HG03108 (cell line): Measurements from ENCODE around the gene GSTM4.

Source experiments
- ATAC-seq: cut with Tn5 transposase; IDR thresholded peaks from one replicate; pipeline ENCODE4 v1.9.1; 2021; ENCODE audit warnings: moderate library complexity; ENCODE audit not compliant: unreplicated experiment

GSTM4 gene

DNA sequence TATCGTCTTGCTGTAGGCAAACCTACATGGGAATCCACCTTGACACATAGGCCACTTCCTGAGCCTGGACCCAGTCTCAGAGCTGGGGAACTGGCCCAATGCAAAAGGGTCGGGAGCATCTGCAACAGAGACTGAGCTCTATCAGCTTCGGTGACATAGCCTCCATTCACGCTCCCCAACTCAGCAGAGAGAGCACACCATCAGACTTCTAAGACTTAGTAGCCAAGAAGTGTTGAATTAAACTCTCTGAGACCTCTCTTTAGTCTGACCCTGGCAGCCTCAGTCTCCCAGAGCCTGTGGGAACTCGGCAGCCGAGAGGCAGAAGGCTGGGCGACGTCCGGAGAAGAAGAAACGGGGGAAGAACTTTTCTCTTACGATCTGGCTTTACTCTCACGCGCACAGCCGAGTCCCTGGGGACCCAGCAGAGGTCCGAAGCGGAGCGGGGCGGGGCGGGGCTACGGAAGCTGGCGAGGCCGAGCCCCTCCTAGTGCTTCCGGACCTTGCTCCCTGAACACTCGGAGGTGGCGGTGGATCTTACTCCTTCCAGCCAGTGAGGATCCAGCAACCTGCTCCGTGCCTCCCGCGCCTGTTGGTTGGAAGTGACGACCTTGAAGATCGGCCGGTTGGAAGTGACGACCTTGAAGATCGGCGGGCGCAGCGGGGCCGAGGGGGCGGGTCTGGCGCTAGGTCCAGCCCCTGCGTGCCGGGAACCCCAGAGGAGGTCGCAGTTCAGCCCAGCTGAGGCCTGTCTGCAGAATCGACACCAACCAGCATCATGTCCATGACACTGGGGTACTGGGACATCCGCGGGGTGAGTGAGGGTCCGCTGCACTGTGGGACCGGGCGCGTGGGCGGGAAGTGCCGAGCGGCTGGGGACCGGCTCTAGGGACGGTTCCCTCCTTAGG lies at the start of gene GSTM4:
Gene GSTM4, plus strand, starts transcription at position 485 of the 905 bp plus-strand sequence. Its CDS starts 291 bp downstream, at position 776.
- peak; percentile 80 for ATAC-seq

DNA sequence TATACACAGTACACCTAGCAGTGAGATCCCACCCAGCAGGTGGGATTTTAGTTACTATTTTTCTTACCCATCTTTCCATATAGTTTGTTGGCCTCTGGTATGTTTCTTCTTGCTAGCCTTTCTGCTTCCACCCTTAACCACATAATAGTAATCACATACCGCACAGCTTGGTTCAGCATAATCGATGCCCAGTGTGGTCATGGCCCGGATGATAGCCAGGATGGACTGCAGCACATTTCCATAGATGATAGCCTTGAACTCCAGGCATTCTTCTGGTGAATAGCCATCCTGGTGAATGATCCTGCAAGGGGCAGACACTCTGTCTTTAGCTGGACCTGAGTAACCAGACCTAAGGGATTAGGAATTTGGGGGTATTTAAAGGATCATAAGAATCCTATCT lies 46.0 kb upstream of the GSTM4 start:
- ATAC-seq, result no peak

DNA sequence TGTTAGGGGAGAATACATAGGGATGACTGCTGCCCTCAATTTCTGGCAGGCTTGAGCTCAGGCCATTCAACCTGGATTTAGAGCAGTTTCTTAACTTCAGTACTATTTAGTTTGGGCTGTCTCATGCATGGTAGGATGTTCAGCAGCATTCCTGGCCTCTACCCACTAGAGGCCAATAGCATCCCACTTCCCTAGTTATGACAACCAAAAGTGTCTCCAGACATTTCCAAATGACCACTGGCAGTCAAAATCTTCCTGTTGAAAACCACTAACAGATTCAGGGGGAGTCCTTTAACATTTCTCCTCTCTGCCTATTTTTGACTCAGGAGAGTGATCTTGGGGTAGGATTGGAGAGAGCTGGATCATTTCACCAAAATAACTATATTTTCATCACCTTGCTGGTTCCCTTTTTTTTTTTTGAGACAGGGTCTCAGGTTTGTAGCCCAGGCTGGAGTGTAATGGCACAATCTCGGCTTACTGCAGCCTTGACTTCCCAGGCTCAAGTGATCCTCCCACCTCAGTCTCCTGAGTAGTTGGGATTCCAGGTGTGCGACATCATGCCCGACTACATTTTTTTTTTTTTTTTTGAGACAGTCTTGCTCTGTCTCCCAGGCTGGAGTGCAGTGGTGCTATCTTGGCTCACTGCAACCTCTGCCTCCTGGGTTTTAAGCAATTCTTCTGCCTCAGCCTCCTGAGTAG lies 45.1 kb upstream of the GSTM4 start:
- ATAC-seq, result no peak

DNA sequence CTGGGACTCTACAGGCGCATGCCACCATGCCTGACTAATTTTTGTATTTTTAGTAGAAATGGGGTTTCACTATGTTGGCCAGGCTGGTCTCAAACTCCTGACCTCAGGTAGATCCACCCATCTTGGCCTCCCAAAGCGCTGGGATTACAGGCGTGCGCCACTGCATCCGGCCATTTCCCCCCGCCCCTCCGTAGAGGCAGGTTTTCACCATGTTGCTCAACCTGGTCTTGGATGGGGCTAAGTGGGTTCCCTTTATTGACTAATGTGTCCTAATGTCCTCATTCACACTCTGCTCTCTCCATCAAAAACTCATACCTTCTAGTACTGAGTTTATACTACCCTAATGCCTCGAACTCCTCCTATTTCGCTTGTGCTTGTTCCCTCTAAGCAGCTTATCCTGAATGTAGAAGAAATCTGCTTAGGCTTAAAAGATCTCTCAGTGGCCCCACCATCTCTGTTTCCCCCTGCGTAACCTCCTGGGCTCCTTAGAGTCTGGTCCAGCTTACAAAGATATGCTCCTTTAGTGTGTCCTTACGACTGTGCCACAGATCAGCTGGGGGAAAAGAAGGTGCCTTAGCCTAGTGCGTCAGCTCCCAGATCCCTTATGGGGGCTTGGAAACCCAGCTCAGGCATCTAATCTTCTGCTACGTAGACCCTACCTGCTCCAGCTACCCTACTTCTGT lies 44.5 kb upstream of the GSTM4 start:
- no peak for ATAC-seq

DNA sequence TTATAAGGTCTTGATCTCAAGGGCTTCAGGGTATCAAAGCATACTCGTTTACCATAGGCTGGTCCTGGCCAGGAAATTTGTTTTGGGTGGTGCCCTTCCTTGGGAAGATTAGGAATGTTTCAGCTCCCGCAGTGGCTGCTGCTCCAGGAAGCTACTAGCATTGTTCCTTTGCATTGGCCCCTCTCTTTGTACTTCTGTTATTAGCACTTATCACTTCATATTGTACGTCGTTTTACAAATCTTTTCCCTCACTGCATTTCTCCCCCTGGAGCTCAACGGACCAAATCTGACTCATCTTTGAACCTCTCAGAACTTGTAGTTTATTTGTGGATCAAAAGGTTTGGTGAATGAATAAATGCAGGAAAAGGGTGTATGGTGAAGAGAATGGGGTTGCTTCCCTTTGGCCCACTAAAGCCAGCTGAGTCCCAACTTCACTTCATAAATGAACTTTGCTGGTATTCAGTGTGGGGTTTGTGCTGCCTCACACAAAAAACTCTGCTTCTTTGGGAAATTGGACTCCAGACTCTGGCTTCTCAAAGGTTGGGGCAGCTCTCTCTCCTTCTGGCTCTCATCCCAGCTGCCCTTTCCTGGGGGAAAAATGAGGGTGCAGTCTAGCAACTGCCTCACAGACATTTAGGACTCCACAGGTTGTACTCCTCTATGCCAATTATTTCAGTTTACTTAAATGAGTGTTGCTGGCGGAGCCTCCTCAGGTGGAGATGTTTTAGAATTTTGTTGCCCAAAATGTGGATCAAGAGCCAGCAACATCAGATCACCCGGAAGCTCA lies 42.3 kb upstream of the GSTM4 start:
- no peak for ATAC-seq

DNA sequence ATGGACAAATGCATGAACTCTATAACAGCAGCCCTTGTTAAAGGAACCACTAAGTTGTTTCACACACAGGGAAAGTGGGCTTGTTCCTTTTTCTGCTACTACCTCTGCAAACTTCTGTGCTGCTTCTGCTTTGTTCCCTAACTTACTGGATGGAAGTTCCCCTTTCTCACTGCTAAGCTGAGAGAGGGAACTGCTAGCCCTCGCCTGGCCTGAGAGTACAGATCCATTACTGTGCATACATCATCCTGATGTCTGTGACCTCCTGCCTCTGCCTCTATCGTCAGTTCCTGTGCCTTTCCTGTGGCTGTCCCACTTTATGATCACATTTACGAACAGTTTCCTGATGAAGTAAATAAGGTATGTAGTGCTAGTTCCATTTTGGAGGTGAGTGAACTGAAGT lies 40.0 kb upstream of the GSTM4 start:
- no peak for ATAC-seq

DNA sequence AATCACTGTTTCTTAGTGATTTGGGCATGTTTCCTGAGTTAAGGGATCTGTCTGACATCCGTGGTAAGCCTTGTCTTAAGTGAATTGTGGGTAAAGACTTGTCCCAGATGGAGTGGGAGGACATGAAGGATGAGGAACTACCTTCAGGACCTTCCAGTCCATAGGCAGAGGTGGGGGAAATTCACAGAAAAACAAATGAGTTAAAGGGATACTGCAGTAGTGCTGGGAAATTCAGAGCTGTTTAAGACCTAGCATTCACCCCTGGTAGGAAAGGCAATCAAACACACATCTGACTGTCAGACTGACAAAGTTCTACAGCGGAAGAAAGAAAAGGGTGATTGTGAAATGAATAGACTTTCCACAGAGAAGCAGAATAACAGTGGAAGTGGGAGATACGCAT lies 39.5 kb upstream of the GSTM4 start:
- no peak for ATAC-seq

DNA sequence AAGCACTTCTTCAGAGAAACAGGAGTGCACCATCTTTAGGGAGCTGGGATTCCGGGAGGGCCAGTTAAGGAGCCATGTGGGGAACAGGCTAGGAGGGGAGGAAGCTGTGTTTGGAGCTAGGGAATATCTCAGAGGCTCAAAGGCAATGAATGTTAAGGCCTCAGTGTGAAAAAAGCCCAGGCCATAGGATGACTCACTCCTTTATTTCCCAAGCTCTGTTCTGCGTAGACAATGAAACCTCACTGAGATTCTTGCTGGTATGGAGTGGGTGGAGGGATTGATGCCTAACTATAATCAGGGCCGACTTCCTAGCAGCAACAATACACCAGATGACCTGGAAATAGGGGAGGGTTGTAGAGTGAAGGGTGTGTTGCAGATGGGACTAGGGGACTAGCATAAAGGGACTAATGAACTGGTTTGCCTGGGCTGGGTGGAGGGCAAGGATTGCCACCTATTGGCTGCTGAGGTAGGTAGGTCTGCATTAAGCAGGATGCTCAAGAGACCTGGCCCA lies 38.6 kb upstream of the GSTM4 start:
- no peak for ATAC-seq

DNA sequence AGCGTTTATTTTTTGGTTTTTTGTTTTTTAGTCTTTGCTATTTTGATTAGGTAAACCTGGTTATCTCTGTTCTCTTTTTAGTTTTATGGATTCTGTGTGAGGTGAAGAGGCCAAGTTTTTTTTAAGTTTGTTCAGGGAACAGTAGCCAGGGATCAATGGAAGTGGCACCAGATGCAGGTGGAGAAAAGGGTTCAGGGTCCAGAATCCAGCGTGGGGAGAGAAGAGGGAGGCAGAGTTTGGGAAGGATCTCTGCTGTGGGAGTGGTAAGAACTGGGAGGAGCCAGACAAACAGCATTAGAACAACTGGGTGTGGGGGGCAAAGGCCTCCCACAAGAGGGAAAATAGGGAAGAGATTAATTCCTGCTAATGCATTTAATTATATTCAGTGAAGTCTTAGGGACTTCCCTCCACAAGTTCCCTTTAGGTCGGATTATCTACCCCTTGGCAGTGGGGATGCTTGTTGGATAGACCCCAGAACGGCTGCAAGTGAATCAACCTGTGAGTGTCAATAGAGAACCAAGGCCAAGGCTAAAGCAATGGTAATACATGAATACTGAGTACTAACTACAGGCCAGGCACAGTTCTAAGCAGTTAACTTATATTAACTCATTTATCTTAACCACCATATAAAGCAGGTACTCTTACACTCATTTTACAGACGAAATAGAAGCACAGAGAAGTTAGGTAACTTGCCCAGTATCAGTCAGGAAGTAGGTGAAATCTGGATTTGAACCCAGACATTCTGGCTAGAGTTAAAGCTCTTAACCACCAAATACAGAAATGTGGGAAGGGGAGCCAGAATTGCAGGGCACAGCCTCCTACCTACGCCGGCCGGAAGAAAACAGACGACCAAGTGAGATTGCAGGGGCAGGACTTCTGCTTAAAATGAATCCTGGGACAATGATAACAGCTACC lies 37.0 kb upstream of the GSTM4 start:
- ATAC-seq, result no peak

DNA sequence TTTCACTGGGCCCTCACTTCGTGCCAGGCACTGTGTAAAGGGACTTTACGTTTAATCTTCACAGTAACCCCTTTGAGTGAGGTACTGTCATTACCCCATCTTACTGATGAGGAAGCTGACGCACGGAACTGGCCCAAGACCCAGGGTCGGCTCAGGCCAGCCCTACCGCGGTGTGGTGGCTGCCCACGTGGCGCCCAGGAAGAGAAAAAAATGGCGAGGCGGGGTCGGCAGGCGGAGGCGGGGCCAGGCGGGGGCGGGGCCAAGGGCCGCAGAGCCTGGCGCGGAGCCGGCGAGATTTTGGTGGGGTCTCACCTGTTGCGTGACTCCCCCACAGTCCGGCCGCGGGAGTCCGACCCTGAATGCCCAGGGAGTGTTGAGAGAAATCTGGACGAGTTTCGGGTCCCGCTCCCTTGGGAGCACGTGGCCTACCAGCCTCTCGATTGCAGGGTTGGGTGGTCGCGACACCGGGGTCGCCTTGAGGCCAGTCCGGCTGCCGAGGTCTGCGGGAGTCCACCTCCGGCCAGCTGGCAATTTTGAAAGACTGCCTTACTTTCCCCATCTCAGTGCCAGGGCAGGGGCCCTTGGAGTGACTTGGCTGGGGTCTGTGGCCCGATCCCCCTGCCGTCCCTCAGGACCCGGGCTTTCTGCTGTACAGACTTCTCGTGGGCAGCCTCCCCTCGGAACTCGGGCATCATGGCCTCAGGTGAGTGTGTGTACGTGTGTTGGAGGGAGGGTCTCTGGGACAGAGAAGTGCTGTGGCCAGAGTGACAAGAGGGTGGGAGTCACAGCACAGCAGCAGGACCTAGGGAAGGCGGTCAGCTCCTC lies 36.1 kb upstream of the GSTM4 start, which contains the start of the genes AMPD2 and GNAT2:
Gene AMPD2, plus strand, starts transcription at position 262 of the 825 bp plus-strand sequence. CDS start 1,339 bp downstream, outside the sequence.
Gene GNAT2, minus strand, starts transcription at position 41 of the 825 bp plus-strand sequence. CDS start 6,746 bp downstream, outside the sequence.
- ATAC-seq, result peak; percentile 39

DNA sequence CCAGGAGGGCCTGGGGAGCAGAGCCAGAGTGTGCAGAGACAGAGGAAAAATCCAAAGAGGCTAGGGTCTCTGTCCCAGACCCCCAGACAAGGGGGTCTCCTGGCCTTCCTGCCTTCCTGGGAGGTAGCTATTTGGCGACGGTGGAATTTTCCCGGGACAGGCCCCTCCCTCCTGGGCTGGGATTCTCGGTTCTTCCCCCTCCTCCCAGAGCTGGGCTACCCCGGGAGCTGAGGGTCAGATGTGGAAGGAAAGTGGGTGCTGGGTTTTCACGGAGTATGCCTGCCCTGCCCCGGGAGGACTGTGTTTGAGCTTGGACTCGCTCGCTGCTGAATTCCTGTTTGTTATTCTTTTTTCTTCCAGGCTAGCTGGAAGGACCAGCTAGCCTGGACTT lies 35.5 kb upstream of the GSTM4 start:
- ATAC-seq, result no peak

DNA sequence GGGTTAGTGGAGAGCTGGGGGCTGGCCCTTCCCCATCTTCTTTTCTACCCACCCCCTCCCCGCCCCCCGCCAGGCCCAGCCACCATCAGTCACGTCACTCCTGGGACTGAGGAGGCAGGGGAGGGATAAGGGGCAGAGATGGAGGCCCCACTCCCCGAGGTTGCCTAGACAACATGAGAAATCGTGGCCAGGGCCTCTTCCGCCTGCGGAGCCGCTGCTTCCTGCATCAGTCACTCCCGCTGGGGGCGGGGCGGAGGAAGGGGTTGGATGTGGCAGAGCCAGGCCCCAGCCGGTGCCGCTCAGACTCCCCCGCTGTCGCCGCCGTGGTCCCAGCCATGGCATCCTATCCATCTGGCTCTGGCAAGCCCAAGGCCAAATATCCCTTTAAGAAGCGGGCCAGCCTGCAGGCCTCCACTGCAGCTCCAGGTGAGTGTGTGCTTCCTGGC lies 35.0 kb upstream of the GSTM4 start:
- peak; percentile 60 for ATAC-seq

DNA sequence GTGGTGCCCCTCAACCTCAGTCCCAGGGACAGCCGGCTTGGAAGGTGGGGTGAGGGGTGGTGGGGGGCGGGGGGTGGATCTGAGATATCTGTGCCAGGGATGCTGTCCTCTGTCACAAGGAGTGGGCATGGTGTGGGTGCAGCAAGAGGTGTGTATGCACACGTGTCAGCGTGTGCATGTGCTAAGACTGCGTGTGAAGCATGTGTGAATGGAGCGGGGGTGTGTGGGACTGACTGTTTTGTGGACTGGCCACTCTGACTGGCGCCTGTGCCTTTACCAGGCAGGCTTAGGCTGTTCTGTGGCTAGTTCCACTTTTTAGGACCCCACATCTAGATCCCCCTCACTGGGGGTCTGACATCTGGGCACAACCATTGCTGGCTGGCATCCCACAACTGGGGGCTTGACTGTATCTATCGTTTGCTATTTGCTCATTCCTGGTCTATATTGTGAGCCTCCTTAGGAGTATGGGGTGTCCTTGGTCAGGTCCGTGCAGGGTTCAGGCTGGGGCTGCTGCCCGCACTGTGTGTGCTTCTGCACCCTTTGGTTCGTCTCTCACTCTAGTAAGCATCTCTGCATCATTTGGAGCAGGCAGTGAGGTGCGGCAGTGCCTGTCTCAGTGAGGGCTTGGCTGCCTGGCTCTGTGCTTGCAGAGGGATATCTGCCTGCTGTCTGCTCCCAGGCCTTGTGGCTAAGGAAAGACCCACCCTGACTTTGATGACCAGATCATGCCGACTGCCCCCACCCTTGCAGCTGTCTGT lies 34.3 kb upstream of the GSTM4 start:
- ATAC-seq, result no peak

DNA sequence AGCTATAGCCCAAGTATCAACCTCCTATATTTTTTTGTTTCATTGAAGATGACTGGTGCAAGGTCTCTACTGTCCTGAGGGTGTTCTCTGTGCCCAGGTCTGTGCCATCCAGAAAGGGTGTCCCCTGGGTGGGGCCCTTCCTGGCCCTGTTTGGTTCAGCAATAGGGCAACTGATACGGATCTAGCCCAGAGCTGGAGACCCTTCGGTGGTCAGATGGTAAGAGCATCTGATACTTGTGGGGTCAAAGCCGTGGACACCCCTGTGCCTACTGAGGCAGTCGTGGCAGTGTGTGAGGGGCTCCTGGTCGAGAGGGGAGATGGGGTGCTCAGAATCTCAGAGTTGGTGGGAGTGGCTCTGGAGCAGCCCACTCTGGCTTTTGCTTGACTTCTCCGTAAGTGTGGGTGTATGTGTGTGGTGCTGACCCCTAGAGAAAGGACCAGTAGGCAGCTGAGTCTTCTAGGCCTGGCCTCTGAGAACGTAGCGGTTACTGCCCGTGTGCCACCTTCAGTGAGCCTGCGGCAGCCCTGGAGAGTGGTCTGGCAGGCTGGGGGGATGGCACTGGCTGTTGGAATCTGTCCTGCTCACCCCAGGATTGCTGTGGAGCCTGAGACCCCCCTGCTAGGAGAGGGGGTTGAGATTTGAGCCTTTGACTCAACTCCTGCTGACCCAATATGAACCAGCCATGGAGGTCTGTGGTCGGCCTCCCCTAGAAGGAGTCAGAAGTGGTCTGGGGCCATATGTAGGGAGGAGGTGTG lies 33.6 kb upstream of the GSTM4 start:
- no peak for ATAC-seq

DNA sequence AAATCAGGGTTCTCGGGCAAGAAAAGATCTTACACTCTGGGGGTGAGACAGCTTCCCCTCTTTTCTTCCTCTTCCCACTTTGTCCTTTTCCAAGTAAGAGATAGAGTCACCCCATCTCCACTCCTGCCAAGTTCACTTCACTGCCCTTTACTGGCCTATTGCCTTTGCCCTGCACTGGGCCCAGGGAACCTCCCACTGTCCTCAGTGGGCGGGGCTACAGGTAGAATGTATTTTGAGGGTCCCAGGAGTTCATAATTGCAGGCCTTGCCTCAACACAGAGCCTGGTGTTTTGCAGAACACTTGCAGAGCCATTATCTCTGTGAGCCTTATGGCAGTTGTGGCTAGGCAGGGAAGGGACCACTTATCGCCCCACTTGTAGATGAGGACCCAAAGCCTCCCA lies 33.0 kb upstream of the GSTM4 start:
- ATAC-seq, result no peak

DNA sequence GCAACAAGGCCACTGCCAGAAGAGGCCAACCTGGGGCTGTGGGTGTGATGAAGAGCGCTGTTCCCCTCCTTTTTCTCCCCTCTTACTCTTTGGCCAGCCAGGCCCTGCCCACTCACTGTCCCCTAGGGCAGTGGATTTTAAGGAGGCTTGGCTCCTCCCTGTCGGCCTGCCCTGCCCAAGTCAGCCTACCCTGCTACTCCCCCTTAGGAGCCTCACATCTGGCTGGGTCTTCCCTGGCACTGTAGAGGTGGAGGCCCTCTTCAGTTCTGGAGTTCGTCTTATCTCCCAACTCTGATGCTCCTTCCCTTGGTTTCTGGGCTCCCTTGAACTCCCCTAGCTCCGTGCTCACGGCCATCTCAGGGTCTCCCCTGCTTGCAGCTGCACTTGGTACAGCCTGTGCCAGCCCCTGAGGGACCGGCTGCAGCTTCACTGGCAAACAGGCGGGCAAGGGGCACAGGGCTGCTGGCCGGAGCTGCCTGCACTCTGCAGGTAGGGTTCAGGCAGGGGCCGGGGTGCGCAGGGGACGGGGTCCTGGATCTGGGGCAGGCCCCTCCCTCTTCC lies 32.2 kb upstream of the GSTM4 start:
- no peak for ATAC-seq
